ENCODE data around the gene GPBP1.

DNA sequence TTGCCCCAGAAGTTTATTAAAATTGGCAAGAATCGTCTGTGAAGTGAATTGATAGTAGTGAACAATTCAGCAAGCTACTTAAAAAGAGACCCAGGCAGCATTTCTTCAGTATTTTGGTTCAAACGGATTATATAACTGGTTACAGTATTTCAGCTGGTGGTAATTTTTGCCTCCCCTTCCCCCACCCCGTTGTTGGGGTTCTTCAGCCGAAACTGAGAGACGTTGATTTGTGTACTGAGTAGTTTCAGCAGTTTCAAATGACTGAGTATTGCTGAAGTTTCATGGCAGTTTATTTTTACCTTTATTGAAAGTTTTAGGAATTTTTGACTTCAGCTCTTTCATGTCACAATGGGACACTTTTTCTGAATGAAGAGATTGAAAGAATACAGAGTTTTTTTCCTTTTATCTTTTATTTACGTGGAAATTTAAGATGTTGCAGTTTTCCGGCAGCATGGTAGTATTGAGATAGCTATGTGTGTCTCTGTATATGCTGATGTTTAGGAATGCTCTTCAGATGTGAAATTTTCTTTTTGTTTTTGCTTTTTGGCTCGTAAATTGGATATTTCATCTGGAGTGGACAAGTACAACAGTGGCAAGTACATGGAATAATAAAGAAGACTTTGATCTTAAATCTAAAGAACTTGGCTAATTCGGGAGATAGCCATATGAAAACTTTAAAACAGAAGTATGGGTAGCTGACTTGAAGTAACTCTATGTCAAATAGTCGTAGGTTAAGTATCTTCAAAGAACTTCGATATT lies 1.9 kb downstream of the GPBP1 start:
- TF ChIP-seq, protein P1, sequence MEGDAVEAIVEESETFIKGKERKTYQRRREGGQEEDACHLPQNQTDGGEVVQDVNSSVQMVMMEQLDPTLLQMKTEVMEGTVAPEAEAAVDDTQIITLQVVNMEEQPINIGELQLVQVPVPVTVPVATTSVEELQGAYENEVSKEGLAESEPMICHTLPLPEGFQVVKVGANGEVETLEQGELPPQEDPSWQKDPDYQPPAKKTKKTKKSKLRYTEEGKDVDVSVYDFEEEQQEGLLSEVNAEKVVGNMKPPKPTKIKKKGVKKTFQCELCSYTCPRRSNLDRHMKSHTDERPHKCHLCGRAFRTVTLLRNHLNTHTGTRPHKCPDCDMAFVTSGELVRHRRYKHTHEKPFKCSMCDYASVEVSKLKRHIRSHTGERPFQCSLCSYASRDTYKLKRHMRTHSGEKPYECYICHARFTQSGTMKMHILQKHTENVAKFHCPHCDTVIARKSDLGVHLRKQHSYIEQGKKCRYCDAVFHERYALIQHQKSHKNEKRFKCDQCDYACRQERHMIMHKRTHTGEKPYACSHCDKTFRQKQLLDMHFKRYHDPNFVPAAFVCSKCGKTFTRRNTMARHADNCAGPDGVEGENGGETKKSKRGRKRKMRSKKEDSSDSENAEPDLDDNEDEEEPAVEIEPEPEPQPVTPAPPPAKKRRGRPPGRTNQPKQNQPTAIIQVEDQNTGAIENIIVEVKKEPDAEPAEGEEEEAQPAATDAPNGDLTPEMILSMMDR (IDR thresholded peaks at IDR 0.05; ENCODE audit: low read length) = no peak
- TF ChIP-seq EZH2 (optimal IDR thresholded peaks at IDR 0.05; ENCODE audit: low read depth, low read length) = no peak
